ENCODE results near the gene PLA2G7. TPM values are rescaled to one million over a fixed set of nuclear protein-coding genes. Genes with fewer than 3 reads are reported as not detected.

Gene PLA2G7
- total RNA-seq, 1 experiment from 2014 or later: not detected

- no peaks in the 10 kb centered on the region for H3K4me1 Mint-ChIP-seq (ENCODE audit: insufficient read depth, unreplicated experiment)
- no peaks in the 10 kb centered on the region for H3K27me3 Mint-ChIP-seq (ENCODE audit: insufficient read depth, unreplicated experiment)
- H3K4me3 Mint-ChIP-seq (ENCODE audit: unreplicated experiment): no peak overlapping the region
- no peaks in the 10 kb centered on the region for H3K36me3 Mint-ChIP-seq (ENCODE audit: insufficient read depth, unreplicated experiment)
- POLR2A ChIA-PET: no interaction called here
- intact Hi-C loops (cut with micrococcal nuclease): no loop called here
- H3K9me3 Mint-ChIP-seq (ENCODE audit: unreplicated experiment): no peaks in the 10 kb centered on the region
- TF ChIP-seq CTCF (IDR thresholded peaks at IDR 0.05; ENCODE audit: unreplicated experiment): no peak
- no peak overlapping the region for H3K27ac Mint-ChIP-seq (ENCODE audit: low read depth, unreplicated experiment)
- BruUV-seq (replicated peaks): no TSS peak
- no peak for DNase-seq (ENCODE audit: unreplicated experiment)
- CTCF ChIA-PET: no interaction called here
Measured at GRCh38 chr6:46755865-46756264, 20.7 kb upstream of the PLA2G7 start.

GRCh38 chr6:46751658-46752057 is 16.5 kb upstream of the PLA2G7 start:
- no peaks in the 10 kb centered on the region for H3K4me1 Mint-ChIP-seq (ENCODE audit: insufficient read depth, unreplicated experiment)
- H3K9me3 Mint-ChIP-seq (ENCODE audit: unreplicated experiment): no peaks in the 10 kb centered on the region
- no peak overlapping the region for H3K27ac Mint-ChIP-seq (ENCODE audit: low read depth, unreplicated experiment)
- intact Hi-C loops (cut with micrococcal nuclease): no loop called here
- no peak for DNase-seq (ENCODE audit: unreplicated experiment)
- ChIA-PET CTCF (interaction anchor here (0.6 kb wide), 1 partner anchor 605 kb away, joined by 3 read pairs; no protein-coding TSS in a partner anchor), POLR2A (no interaction called here)
- no peak for TF ChIP-seq CTCF (IDR thresholded peaks at IDR 0.05; ENCODE audit: unreplicated experiment)
- BruUV-seq (replicated peaks): no TSS peak
- no peaks in the 10 kb centered on the region for H3K27me3 Mint-ChIP-seq (ENCODE audit: insufficient read depth, unreplicated experiment)
- no peak overlapping the region for H3K4me3 Mint-ChIP-seq (ENCODE audit: unreplicated experiment)
- H3K36me3 Mint-ChIP-seq (ENCODE audit: insufficient read depth, unreplicated experiment): no peaks in the 10 kb centered on the region

GRCh38 chr6:46749731-46750130 is 14.6 kb upstream of the PLA2G7 start:
- Mint-ChIP-seq H3K4me3 (ENCODE audit: unreplicated experiment) (no peak overlapping the region), H3K9me3 (ENCODE audit: unreplicated experiment) (no peaks in the 10 kb centered on the region), H3K27ac (ENCODE audit: low read depth, unreplicated experiment) (no peak overlapping the region), H3K27me3 (ENCODE audit: insufficient read depth, unreplicated experiment) (peaks cover 18% of the 10 kb centered on the region), H3K36me3 (ENCODE audit: insufficient read depth, unreplicated experiment) (no peaks in the 10 kb centered on the region), H3K4me1 (ENCODE audit: insufficient read depth, unreplicated experiment) (no peaks in the 10 kb centered on the region)
- intact Hi-C loops (cut with micrococcal nuclease): no loop called here
- DNase-seq (ENCODE audit: unreplicated experiment): no peak
- ChIA-PET POLR2A (no interaction called here), CTCF (no interaction called here)
- no TSS peak for BruUV-seq (replicated peaks)
- no peak for TF ChIP-seq CTCF (IDR thresholded peaks at IDR 0.05; ENCODE audit: unreplicated experiment)

DNA sequence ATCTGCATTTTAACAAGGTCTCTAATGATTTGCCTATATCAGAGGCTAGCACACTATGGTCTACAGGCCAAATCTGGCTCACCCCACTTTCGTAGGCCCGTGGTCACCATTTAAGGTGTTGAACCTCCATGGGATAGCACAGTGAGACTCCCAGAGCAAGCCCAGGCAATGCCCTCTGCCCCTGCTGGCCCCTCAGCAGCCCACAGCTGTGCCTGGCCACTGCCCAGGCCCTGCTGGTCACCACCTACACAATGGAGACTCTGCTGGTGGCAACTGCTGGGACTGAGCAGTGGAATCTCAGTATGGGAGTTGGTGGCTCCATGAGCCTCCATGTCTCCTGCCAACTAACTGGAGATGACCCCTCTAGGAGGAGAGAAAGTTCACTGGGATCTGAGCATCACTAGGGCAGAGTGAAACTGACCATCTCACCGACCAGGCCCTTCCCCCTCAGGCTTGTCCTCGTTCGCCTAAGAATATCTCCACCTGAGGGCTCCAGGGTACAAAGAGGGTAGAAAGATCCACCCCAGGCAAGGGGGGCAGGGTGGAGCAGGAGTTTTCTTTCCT is 13.8 kb upstream of the PLA2G7 start:
- CTCF ChIA-PET: interaction anchor here (0.6 kb wide), 1 partner anchor 641 kb away, joined by 3 read pairs; no protein-coding TSS in a partner anchor
- Mint-ChIP-seq H3K36me3 (ENCODE audit: insufficient read depth, unreplicated experiment) (no peaks in the 10 kb centered on the region), H3K4me1 (ENCODE audit: insufficient read depth, unreplicated experiment) (no peaks in the 10 kb centered on the region), H3K9me3 (ENCODE audit: unreplicated experiment) (no peaks in the 10 kb centered on the region), H3K27me3 (ENCODE audit: insufficient read depth, unreplicated experiment) (peaks cover 23% of the 10 kb centered on the region), H3K4me3 (ENCODE audit: unreplicated experiment) (no peak overlapping the region), H3K27ac (ENCODE audit: low read depth, unreplicated experiment) (no peak overlapping the region)
- intact Hi-C loops (cut with micrococcal nuclease): no loop called here
- no TSS peak for BruUV-seq (replicated peaks)
- no peak for TF ChIP-seq CTCF (IDR thresholded peaks at IDR 0.05; ENCODE audit: unreplicated experiment)
- POLR2A ChIA-PET: no interaction called here
- no peak for DNase-seq (ENCODE audit: unreplicated experiment)
